NCI-H128 (cell line): ENCODE data around the gene GRIK3.

Experiments used
- DNase-seq: peaks from one replicate; lab custom pipeline; 2025; ENCODE audit not compliant: unreplicated experiment; lab: John Stamatoyannopoulos, UW

GRIK3 gene

DNA sequence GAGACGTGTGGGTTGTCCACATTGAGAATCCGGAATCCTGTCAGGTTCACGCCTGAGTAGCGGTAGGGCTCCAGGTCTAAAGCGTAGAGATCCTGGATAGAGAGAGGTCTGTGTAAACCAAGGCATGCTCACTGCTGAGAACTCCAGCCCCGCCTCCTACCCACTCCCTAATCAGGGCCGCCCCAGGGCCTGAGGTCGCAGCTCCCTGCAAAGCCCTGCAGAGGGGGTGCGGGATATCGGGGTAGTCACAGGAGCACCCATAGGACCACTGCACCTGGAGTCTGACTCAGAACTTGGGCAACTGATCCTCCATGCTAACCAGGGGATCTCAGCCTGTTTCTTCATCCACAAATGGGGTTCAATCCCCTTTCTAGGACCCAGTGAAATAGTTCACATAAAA is 174.4 kb downstream of the GRIK3 start:
- no peak for DNase-seq

DNA sequence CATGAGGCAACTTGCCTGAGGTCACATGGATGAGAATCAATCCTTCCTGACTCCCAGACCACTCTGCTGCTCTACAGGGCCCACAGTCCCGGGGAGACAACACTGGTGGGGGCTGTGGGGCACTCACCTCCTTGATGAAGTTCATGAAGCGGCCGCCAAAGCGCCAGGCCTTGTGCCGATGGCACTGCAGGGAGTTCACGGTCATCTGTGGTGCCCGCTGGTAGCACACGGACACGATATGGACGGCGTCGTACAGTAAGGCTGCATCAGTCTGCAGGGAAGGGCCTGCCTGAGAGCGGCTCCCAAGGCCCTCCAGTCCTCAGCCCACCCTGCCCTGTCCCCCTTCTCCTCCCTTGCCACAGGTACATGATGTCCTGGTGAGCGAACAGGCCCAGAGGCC is 175.3 kb downstream of the GRIK3 start:
- no peak for DNase-seq

DNA sequence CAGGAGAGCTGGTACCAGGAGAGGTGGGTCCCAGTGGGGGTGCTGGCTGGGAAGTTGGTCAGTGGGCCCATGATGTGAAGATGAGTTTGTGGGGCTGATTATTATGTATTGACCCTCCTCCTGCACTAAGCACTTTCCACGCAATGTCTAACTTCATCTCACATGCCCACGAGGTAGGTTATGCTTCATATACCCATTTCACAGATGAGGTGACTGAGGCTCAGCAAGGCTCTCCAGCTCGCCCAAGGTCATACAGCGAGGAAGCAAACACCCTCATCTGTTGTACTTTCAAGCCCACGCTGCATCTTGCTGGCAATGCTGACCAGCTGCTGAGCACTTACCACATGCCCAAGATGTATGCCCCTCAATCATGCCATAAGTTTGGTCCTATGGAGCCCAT is 175.8 kb downstream of the GRIK3 start:
- no peak for DNase-seq

- DNase-seq, result no peak
Observed at GRCh38 chr1:36857754-36858153, 176.6 kb downstream of the GRIK3 start.

DNA sequence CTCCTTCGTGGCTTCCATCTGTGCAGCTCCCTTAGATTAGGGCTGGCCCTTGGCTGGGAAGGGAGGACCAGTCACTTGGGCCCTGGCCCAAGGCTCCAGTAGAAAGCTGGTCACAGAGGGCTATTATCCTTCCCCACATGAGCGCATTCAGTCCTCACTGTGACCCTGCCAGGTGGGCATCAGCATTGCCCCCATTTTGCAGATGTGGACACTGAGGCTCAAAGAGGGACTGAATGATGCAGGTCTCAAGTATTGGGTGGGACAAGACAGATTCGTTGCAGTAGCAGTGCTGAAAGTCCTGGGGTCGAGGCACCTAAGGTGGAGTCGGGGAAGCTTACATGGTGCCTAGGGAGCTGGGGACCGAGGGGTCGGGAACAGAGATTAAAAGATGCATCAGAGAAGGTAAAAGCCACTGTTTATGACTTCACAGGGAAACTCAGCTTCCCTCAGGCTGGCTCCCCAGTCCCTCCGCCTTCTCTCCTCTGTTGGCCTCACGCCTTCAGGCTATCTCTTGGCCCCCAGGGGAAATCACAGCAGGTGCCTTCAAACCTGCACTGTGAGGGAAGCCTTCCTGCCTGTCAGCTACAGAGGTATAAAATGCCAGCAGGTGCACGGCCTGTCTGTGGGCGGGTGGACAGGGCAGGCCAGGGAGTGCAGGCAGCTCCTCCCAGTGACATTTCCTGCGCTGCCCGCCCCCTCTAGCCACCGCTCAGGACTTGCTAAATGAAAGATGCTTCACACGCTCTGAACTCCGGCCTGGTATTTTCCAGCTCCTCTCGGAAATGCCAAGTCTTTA is 178.4 kb downstream of the GRIK3 start:
- DNase-seq, result no peak

- no peak for DNase-seq
Observed at GRCh38 chr1:36853638-36854037, 180.7 kb downstream of the GRIK3 start.

DNA sequence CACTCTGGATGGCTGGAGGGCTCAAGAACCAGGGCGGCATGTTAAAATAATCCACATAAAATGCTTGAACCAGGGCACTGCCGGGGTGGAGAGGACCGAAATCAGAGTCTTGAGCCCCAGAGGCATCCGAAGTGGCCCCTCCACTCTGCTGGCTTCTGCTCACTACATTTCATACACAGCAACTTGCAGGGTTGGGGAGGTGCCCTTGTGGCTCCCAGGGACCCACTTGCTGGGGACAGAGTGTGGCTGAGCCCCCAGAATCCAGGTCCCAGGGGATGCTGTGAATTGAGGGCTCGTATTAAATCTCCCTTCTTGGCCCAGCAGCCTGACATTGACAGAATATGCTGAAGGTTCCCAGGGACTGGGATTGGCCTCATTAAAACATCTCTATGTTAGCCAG is 181.7 kb downstream of the GRIK3 start:
- DNase-seq, result no peak

DNA sequence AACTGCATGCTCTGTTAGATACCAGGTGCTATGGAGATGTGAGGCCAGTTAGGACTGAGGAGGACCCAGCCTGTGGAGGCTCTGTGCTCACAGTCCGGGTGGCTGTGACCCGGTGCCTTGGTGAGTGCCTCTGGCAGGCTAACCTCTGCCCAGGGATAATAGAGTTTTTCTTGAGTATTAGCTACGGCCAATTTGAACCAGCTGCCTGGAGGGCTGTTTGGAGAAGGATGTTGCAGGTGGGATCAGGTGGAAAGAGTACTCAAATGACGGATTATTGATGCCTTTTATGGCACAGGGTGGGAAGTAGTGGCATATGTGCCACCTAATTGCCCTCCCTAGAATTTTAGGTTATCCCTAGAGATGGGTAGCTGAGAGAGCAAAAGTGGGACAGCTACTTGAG is 182.7 kb downstream of the GRIK3 start:
- DNase-seq, result peak; percentile 44

DNA sequence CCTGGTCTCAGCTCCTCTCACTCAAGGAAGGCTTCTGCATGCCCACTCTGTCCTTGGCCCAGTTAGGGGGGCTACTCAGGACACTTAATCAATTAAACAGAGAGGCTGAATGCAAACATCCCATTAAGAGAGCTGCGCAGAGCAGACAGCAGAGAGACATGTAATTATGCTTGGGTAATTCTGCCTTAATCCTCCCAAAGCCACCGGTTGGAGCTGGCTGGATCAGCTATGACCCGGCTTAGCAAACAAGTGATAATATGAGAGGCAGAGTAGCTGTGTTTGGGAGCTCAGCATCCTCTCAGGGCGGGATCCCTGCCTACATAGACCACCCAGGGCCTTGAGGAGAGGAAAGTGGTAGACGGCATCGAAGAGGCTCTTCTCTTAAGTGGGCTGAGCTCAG is 183.2 kb downstream of the GRIK3 start:
- no peak for DNase-seq

DNA sequence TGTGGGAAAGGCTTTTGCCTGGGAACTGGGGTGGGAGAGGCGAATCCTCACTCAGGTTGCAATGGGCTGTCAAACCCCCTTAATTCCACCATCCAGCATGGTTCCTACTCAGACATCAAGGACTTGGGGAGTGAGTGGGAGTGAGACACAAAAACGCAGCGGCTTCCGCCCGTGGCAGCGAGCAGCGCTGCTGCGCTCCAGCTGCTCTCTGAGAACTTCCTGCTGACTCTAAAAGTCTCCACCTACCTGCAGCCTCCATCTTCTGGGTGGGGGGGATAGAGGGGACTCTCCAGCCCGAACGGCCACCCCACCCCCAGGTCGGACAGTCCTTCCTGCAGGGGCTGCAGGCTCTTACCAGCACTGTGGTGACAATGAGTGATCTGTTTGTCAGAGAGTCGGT is 184.4 kb downstream of the GRIK3 start:
- no peak for DNase-seq

DNA sequence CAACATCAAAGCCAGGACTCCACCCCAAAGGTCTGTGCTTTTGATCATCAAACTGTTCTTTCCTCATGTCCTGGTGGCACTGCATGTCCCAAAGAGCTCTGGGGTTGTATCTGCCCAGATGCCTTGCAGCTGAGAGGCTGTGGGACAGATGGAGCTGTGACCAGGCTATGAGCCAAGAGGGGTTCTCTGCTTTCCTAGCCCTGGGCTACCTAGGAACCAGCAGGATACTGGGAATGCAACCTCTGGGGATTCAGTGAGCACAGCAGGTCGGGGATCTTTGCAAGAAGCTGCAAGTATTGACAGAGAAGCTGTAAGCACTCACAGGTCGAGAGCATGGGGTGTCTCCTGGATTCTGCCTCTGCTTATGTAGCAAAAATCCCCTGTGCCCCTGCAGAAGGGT is 186.6 kb downstream of the GRIK3 start:
- no peak for DNase-seq

DNA sequence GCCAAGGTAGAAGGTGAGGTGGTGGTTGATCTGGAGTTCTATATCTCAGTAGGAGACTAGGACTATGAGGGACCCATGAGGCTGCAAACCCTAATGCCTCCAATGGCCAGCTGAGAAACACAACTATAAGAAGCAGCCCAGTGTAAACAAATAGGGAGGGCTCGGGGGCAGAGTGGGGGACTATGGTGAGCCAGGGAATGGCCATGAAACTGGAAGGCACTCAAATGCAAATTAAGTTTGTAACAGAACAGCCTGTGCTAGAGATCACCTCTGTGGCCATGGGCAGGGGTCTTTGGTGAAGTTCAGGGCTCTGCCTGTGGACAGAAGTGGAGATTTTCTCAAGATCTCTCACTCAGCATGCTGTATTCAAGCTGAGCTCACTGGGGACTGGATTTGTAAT is 187.1 kb downstream of the GRIK3 start:
- DNase-seq, result no peak

GRCh38 chr1:36846357-36846756 is 188.0 kb downstream of the GRIK3 start:
- DNase-seq, result no peak

DNA sequence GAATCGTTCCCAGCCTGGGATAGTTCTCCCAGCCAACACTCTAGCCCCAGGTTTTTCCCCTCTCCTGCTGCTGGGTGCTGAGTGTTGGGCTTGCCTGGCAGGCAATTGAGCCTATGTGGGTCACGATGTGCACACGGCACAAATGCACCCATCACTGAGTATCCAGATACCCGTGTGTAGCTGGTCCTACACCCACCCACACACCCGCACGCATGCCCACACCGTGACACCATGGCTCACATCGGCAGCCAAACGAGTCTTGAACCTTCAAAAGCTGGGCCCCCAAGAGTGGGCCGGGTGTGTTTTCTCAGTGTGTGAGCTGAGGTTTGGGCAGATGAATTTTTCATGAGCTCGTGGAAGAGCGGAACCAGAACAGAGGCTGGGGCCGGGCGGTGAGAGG is 188.5 kb downstream of the GRIK3 start:
- no peak for DNase-seq

DNA sequence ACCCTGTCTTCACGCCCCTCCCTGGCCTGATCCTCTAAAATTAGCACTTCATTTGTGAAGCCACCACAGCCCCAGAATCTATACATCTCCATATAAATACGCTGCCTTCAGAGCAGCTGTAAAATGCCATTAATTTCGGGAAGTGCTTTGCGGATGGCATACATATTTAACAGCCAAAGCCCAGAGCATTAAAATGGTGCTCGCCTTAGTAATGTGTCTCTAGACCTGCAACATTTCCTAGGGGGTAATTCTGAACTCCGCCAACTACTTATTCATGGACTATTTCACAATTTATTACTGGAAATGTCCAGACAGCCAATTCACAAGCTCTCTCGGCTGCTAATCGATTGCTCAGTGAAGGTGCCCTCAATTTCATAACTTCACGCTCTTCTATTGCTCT is 189.4 kb downstream of the GRIK3 start:
- DNase-seq, result no peak

GRCh38 chr1:36843906-36844610 is 190.3 kb downstream of the GRIK3 start:
- DNase-seq, result no peak

DNA sequence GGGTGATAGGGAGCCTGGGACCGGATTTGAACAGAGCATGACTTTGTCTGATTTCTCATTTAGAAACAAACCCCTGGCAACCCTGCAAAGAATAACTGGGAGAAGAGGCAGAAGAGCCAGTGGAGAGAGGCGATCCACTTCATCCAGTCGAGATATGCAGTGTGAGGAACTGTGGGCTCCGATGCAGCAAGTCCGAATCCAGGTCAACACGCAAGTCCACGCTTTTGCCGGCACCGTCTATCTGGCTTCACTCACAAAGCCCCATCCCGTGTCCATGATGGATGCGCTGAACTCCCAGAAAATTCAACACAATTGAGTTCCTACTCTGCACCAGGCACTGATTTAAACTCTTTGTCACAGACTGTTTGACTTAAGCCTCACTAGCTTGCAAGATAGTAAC is 191.3 kb downstream of the GRIK3 start:
- no peak for DNase-seq

- no peak for DNase-seq
Observed at GRCh38 chr1:36842448-36842847, 191.9 kb downstream of the GRIK3 start.

GRCh38 chr1:36839485-36839884 is 194.8 kb downstream of the GRIK3 start:
- DNase-seq, result no peak

DNA sequence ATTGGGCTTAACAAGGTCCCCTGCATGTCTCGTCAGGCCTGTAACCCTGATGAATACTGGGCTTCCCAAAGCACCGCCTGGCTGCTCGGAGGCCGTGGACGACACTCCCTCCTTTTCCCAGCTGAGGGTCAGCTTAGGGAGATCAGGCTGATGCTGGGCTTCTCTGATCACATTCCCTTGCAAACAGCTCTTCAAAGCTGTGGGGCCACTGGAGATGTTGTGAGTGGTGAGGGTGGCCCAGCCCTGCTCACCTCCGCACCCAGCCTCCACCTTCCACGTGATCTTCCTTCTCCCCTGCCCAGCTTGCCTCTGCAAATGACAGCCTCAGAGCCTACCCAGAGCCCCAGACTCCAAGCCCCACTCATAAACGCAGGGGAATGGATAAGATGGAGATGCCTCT is 195.4 kb downstream of the GRIK3 start:
- no peak for DNase-seq

GRCh38 chr1:36836916-36837315 is 197.4 kb downstream of the GRIK3 start:
- no peak for DNase-seq

- no peak for DNase-seq
Observed at GRCh38 chr1:36836196-36836883, 198.0 kb downstream of the GRIK3 start.
